Activated CD8-positive, alpha-beta memory T cell treated with anti-CD3 and anti-CD28 coated beads, Interleukin-2, amount 10 ng/mL, durations not matched to agents 7 days and 5 days (primary cell): ENCODE measurements around the gene ECHDC3. TPM values are rescaled to one million over a fixed set of nuclear protein-coding genes. Genes with fewer than 3 reads are reported as not detected.
"Not testable (repeated sequence)": the region's sequence is repeated elsewhere in the genome, so short reads cannot be mapped to it uniquely, and the experiment has no call there.

Experiments used
- ATAC-seq: fragments of 150-1000 bp; cut with Tn5 transposase; one replicate; pipeline ENCODE4 v1.10.0; 2021; ENCODE audit warnings: moderate library complexity
- CTCF ChIA-PET: fragments of 350-600 bp; sonication (Branson Sonifier 250); formaldehyde crosslinking; loops from one replicate; lab custom pipeline; 2021; ENCODE audit warnings: antibody characterized with exemption; lab: Charles Lee
- DNase-seq: peaks from one replicate; pipeline ENCODE4 v3.0.0-alpha.2; 2020
- H3K27ac Mint-ChIP-seq: one replicate; pipeline ENCODE4 v1.8.0; 2021; ENCODE audit warnings: mild to moderate bottlenecking, mixed read lengths
- H3K27me3 Mint-ChIP-seq: one replicate; pipeline ENCODE4 v1.8.0; 2021; ENCODE audit warnings: mixed read lengths
- H3K36me3 Mint-ChIP-seq: one replicate; pipeline ENCODE4 v1.8.0; 2021; ENCODE audit warnings: mild to moderate bottlenecking, mixed read lengths
- H3K4me1 Mint-ChIP-seq: one replicate; pipeline ENCODE4 v1.8.0; 2021; ENCODE audit warnings: mixed read lengths
- H3K4me3 Mint-ChIP-seq: one replicate; pipeline ENCODE4 v1.8.0; 2021; ENCODE audit warnings: mild to moderate bottlenecking, moderate library complexity, mixed read lengths
- H3K9me3 Mint-ChIP-seq: one replicate; pipeline ENCODE4 v1.8.0; 2022; ENCODE audit warnings: low read depth, mixed read lengths
- total RNA-seq, 2 experiments: library from RNA; stranded (reverse); gene quantifications; one replicate each; pipeline ENCODE4 v1.2.3, GENCODE V29; 2021

ECHDC3 gene
- total RNA-seq, 2 experiments from 2014 or later, result 0.16 TPM; not detected in 1

DNA sequence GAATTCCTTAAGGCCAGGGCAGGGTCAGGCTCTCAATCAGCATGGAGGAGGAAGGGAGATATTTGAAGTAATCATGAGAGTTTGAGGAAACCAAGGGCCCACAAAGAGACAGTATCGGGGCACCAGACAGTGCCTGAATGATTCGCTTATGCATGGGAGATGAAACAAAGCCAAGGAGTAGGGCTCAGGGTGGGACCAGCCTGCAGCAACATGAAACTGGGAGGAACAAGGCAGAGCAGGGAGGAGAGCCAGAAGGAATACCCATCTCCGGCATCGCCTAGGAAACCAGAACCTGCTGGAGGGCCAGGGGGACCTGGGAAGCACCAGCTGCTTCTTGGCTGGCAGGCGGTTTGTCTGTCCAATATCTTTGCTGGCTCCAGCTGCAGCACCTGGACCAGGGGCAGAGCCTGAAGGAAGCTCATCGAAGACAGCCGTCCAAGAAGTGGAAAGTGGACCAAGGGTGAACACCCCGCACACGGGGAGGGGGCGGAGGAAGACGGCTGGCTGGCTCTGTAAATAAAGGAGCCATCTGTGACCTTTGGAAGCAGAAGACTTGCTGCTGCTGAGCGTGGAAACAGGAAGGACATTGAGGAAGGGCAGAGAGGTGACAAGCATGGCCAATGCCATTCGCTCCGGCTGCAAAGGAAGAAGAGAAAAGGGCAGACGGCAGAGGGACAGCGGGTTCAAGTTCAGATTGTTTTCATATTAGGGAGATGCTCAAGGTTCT, 34.4 kb upstream of the ECHDC3 start:
- H3K4me3 Mint-ChIP-seq, result no peak overlapping the region
- H3K27ac Mint-ChIP-seq, result no peak overlapping the region
- peaks cover 12% of the 10 kb centered on the region for H3K4me1 Mint-ChIP-seq
- no peaks in the 10 kb centered on the region for H3K9me3 Mint-ChIP-seq
- CTCF ChIA-PET, result no interaction called here
- H3K27me3 Mint-ChIP-seq, result peaks cover 83% of the 10 kb centered on the region
- H3K36me3 Mint-ChIP-seq, result no peaks in the 10 kb centered on the region
- DNase-seq (no peak), ATAC-seq (no peak)

- peaks cover 85% of the 10 kb centered on the region for H3K27me3 Mint-ChIP-seq
- ATAC-seq, result not testable (repeated sequence)
Measured at GRCh38 chr10:11708801-11709200, 33.4 kb upstream of the ECHDC3 start.

GRCh38 chr10:11712744-11713143, 29.4 kb upstream of the ECHDC3 start:
- Mint-ChIP-seq H3K9me3 (peaks cover 6% of the 10 kb centered on the region), H3K27ac (no peak overlapping the region), H3K36me3 (no peaks in the 10 kb centered on the region), H3K27me3 (peaks cover 86% of the 10 kb centered on the region), H3K4me3 (no peak overlapping the region), H3K4me1 (peaks cover 15% of the 10 kb centered on the region)
- ATAC-seq (no peak), DNase-seq (no peak)
- CTCF ChIA-PET, result no interaction called here

More at GRCh38 chr10:11708801-11709200, 33.4 kb upstream of the ECHDC3 start:
- not testable (repeated sequence) for H3K4me3 Mint-ChIP-seq, DNase-seq, H3K9me3 Mint-ChIP-seq, H3K36me3 Mint-ChIP-seq, H3K27ac Mint-ChIP-seq
- CTCF ChIA-PET, result interaction anchor here (1.0 kb wide), 1 partner anchor 49 kb away, joined by 3 read pairs; no protein-coding TSS in a partner anchor
- peaks cover 12% of the 10 kb centered on the region for H3K4me1 Mint-ChIP-seq

- no peak for DNase-seq
- Mint-ChIP-seq H3K9me3 (peaks cover 6% of the 10 kb centered on the region), H3K27me3 (peaks cover 85% of the 10 kb centered on the region), H3K36me3 (peaks cover 2% of the 10 kb centered on the region), H3K4me3 (no peak overlapping the region), H3K4me1 (peaks cover 19% of the 10 kb centered on the region), H3K27ac (no peak overlapping the region)
- ATAC-seq, result no peak
- CTCF ChIA-PET, result no interaction called here
Measured at GRCh38 chr10:11713186-11713743, 28.9 kb upstream of the ECHDC3 start.

GRCh38 chr10:11713963-11714362, 28.2 kb upstream of the ECHDC3 start:
- no peak overlapping the region for H3K27ac Mint-ChIP-seq
- H3K36me3 Mint-ChIP-seq, result peaks cover 3% of the 10 kb centered on the region
- ATAC-seq, result no peak
- no peak for DNase-seq
- CTCF ChIA-PET, result no interaction called here
- H3K4me1 Mint-ChIP-seq, result peaks cover 20% of the 10 kb centered on the region
- peaks cover 83% of the 10 kb centered on the region for H3K27me3 Mint-ChIP-seq
- peaks cover 6% of the 10 kb centered on the region for H3K9me3 Mint-ChIP-seq
- no peak overlapping the region for H3K4me3 Mint-ChIP-seq

GRCh38 chr10:11714750-11715365, 27.3 kb upstream of the ECHDC3 start:
- ATAC-seq, result no peak

DNA sequence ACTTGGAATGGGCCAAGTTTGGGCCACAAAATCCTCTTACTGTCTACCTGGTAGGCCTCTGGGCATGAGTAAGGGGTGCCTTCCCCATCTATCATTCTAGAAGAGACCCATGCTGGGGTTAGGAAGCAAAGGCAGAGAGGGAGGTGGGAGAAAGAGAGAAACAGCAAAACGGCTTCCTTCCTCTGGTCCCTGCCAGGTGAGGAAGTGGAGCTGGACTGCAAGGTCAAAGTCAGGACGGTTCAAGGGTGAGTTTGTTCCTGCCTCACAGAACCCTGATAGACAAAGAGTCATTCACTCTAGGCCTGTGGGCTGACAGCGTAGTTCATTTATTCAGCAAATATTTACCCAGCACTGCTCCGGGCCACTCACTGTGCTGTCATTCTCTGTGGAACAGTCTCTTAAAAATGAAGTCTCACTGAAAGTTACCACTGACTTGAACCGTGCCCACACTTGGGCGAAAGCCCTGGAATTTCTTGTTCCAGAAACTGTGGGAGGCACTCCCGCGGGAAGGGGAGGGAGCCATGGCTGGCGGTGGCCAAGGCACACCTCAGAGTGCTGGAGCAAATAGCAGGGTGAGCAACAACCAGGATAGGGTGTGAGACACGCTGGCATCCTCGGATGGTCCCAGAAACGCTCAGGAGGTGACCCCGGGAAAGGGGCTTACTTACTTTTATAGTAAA, 26.2 kb upstream of the ECHDC3 start:
- CTCF ChIA-PET, result no interaction called here
- peaks cover 3% of the 10 kb centered on the region for H3K36me3 Mint-ChIP-seq
- peaks cover 13% of the 10 kb centered on the region for H3K4me1 Mint-ChIP-seq
- DNase-seq, result no peak
- no peak overlapping the region for H3K4me3 Mint-ChIP-seq
- no peak overlapping the region for H3K27ac Mint-ChIP-seq
- peaks cover 76% of the 10 kb centered on the region for H3K27me3 Mint-ChIP-seq
- peaks cover 6% of the 10 kb centered on the region for H3K9me3 Mint-ChIP-seq
- ATAC-seq, result no peak

More at GRCh38 chr10:11714750-11715365, 27.3 kb upstream of the ECHDC3 start:
- H3K27ac Mint-ChIP-seq, result no peak overlapping the region
- DNase-seq, result no peak
- peaks cover 6% of the 10 kb centered on the region for H3K9me3 Mint-ChIP-seq
- H3K36me3 Mint-ChIP-seq, result peaks cover 3% of the 10 kb centered on the region
- peaks cover 20% of the 10 kb centered on the region for H3K4me1 Mint-ChIP-seq
- CTCF ChIA-PET, result interaction anchor here (0.8 kb wide), 1 partner anchor 57 kb away, joined by 3 read pairs; no protein-coding TSS in a partner anchor
- H3K4me3 Mint-ChIP-seq, result no peak overlapping the region
- H3K27me3 Mint-ChIP-seq, result peaks cover 79% of the 10 kb centered on the region

DNA sequence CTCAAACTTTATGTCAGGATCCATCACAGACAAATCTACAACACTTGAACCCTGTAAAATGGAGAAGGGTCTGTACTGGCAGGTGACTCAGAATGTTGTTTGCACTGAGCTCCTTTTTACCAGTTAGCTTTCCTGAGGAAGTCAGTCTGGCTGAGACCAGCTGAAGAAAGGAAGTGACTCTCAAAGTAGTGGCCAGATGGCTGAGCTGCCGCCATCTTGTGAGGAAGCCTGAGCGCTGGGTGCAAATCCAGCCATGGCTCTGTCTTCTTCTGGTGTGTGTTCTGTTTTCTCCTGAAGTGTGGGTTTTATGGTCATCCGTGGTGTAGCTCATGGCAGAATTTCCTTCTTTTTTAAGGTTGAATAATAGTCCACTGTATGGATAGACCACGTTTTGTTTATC, 25.5 kb upstream of the ECHDC3 start:
- CTCF ChIA-PET, result interaction anchor here (1.2 kb wide), 1 partner anchor 41 kb away, joined by 3 read pairs; no protein-coding TSS in a partner anchor
- no peak overlapping the region for H3K27ac Mint-ChIP-seq

GRCh38 chr10:11719496-11720259, 22.5 kb upstream of the ECHDC3 start:
- no peak overlapping the region for H3K4me3 Mint-ChIP-seq
- DNase-seq, result no peak
- no peak overlapping the region for H3K27ac Mint-ChIP-seq
- H3K4me1 Mint-ChIP-seq, result peaks cover 8% of the 10 kb centered on the region
- peaks cover 6% of the 10 kb centered on the region for H3K9me3 Mint-ChIP-seq
- no peak for ATAC-seq
- peaks cover 60% of the 10 kb centered on the region for H3K27me3 Mint-ChIP-seq
- CTCF ChIA-PET, result interaction anchor here (0.6 kb wide), 1 partner anchor 71 kb away, joined by 3 read pairs; no protein-coding TSS in a partner anchor
- peaks cover 3% of the 10 kb centered on the region for H3K36me3 Mint-ChIP-seq

More for the DNA sequence above, 25.5 kb upstream of the ECHDC3 start:
- peaks cover 78% of the 10 kb centered on the region for H3K27me3 Mint-ChIP-seq
- ATAC-seq (no peak), DNase-seq (no peak)
- peaks cover 8% of the 10 kb centered on the region for H3K4me1 Mint-ChIP-seq
- H3K4me3 Mint-ChIP-seq, result no peak overlapping the region
- H3K36me3 Mint-ChIP-seq, result peaks cover 3% of the 10 kb centered on the region
- peaks cover 6% of the 10 kb centered on the region for H3K9me3 Mint-ChIP-seq

GRCh38 chr10:11720260-11720741, 21.9 kb upstream of the ECHDC3 start:
- no peak overlapping the region for H3K27ac Mint-ChIP-seq
- peaks cover 6% of the 10 kb centered on the region for H3K9me3 Mint-ChIP-seq
- CTCF ChIA-PET, result no interaction called here
- H3K4me1 Mint-ChIP-seq, result peaks cover 9% of the 10 kb centered on the region
- peaks cover 3% of the 10 kb centered on the region for H3K36me3 Mint-ChIP-seq
- no peak overlapping the region for H3K4me3 Mint-ChIP-seq
- DNase-seq (no peak), ATAC-seq (no peak)
- peaks cover 59% of the 10 kb centered on the region for H3K27me3 Mint-ChIP-seq

- CTCF ChIA-PET, result no interaction called here
- Mint-ChIP-seq H3K36me3 (peaks cover 3% of the 10 kb centered on the region), H3K27ac (no peak overlapping the region), H3K9me3 (peaks cover 5% of the 10 kb centered on the region), H3K4me1 (peaks cover 9% of the 10 kb centered on the region), H3K4me3 (no peak overlapping the region), H3K27me3 (peaks cover 61% of the 10 kb centered on the region)
- ATAC-seq (no peak), DNase-seq (no peak)
Measured at GRCh38 chr10:11721806-11722205, 20.4 kb upstream of the ECHDC3 start.

DNA sequence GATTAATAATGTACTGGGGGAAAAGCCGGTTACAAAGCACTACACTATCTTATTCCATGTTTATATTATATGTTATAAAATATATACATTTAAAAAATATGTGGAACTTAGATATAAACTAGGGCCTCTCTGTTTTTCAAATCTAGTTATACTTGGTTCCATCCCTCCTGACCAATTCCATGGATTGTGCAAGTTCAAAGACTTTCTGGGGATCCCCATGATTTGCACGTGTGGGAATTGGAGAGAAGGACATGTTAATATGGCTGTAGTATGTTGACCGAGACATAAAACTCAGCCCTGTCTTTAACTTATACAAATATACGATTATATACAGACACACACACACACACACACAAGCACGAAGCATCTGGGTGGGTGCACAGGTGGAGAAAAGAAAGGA, 18.8 kb upstream of the ECHDC3 start:
- CTCF ChIA-PET, result interaction anchor here (1.6 kb wide), 1 partner anchor 209 kb away, joined by 3 read pairs; no protein-coding TSS in a partner anchor
- ATAC-seq (no peak), DNase-seq (no peak)
- Mint-ChIP-seq H3K27ac (no peak overlapping the region), H3K9me3 (no peaks in the 10 kb centered on the region), H3K4me3 (no peak overlapping the region), H3K4me1 (peaks cover 2% of the 10 kb centered on the region), H3K36me3 (no peaks in the 10 kb centered on the region), H3K27me3 (peaks cover 49% of the 10 kb centered on the region)
